Muscle of leg (tissue), 11 donors: ENCODE measurements around the gene MAPKAPK3. TPM values are rescaled to one million over a fixed set of nuclear protein-coding genes. Genes with fewer than 3 reads are reported as not detected.

Experiments used
- DNase-seq: peaks from one replicate; pipeline ENCODE4 v3.0.0; 2013
- H3K27ac ChIP-seq: one replicate; pipeline ENCODE4 v1.5.1; 2013; ENCODE audit warnings: mild to moderate bottlenecking, low read length, control low read depth
- H3K27me3 ChIP-seq: one replicate; pipeline ENCODE4 v1.6.1; 2013; ENCODE audit warnings: low read length; ENCODE audit not compliant: control insufficient read depth, insufficient read depth
- H3K36me3 ChIP-seq: one replicate; pipeline ENCODE4 v1.6.1; 2013; ENCODE audit warnings: low read length; ENCODE audit not compliant: control insufficient read depth, insufficient read depth
- H3K4me1 ChIP-seq: one replicate; pipeline ENCODE4 v1.6.1; 2013; ENCODE audit warnings: low read length; ENCODE audit not compliant: control insufficient read depth, insufficient read depth
- H3K4me3 ChIP-seq: one replicate; pipeline ENCODE4 v1.5.1; 2013; ENCODE audit warnings: low read length, control low read depth
- H3K9me3 ChIP-seq: replicated peaks from 2 replicates; pipeline ENCODE4 v1.6.1; 2013; ENCODE audit warnings: low read depth, low read length; ENCODE audit not compliant: control insufficient read depth
- WGBS: methylation state at CpG from one replicate; pipeline ENCODE4 v1.1.5; 2013; ENCODE audit warnings: missing lambda C conversion rate; ENCODE audit not compliant: insufficient coverage; 5-methylcytosine and 5-hydroxymethylcytosine counted together
- polyA plus RNA-seq, 8 donors: library from polyadenylated mRNA; unstranded; fragments of 120-200 nt; gene quantifications; one replicate each; pipeline versions ENCODE4 v1.2.1 to v1.2.3, GENCODE V29; 2013; ENCODE audit warnings: inconsistent platforms in 1 of 8, low replicate concordance in 1 of 8; ENCODE audit not compliant: insufficient read length in 8 of 8, insufficient read depth in 1 of 8
- total RNA-seq: library from RNA; stranded (reverse); fragments of 120-200 nt; gene quantifications from one replicate; pipeline ENCODE4 v1.2.4, GENCODE V29; 2013

The MAPKAPK3 gene
- total and polyA plus RNA-seq, 9 donors, result 14.2 to 32.6 (median 27.8) TPM

- H3K9me3 ChIP-seq, result no peaks in the 10 kb centered on the region
- peaks cover 21% of the 10 kb centered on the region for H3K4me1 ChIP-seq
- peaks cover 64% of the 10 kb centered on the region for H3K36me3 ChIP-seq
- H3K27ac ChIP-seq, result no peak overlapping the region
- no peak for DNase-seq
- no peaks in the 10 kb centered on the region for H3K27me3 ChIP-seq
- no peak overlapping the region for H3K4me3 ChIP-seq
- 89% methylated on average over 3 of the region's 8 CpGs for WGBS
These were observed 43.1 kb upstream of the MAPKAPK3 start for GRCh38 chr3:50573566-50574443.

- no CpG with 5 or more reads among the region's 1 CpG for WGBS
- Histone ChIP-seq H3K9me3 (no peaks in the 10 kb centered on the region), H3K4me1 (peaks cover 21% of the 10 kb centered on the region), H3K36me3 (peaks cover 70% of the 10 kb centered on the region), H3K4me3 (no peak overlapping the region), H3K27ac (no peak overlapping the region), H3K27me3 (no peaks in the 10 kb centered on the region)
- DNase-seq, result no peak
These were observed 42.5 kb upstream of the MAPKAPK3 start for GRCh38 chr3:50574444-50574831.

GRCh38 chr3:50575372-50575771, 41.6 kb upstream of the MAPKAPK3 start:
- no peaks in the 10 kb centered on the region for H3K9me3 ChIP-seq
- H3K27ac ChIP-seq, result no peak overlapping the region
- WGBS, result 91% methylated on average over 5 of the region's 6 CpGs
- no peak overlapping the region for H3K4me3 ChIP-seq
- H3K4me1 ChIP-seq, result peaks cover 16% of the 10 kb centered on the region
- peaks cover 78% of the 10 kb centered on the region for H3K36me3 ChIP-seq
- DNase-seq, result no peak
- no peaks in the 10 kb centered on the region for H3K27me3 ChIP-seq

- no peak for DNase-seq
- Histone ChIP-seq H3K27ac (no peak overlapping the region), H3K9me3 (no peaks in the 10 kb centered on the region), H3K27me3 (no peaks in the 10 kb centered on the region), H3K4me1 (peaks cover 3% of the 10 kb centered on the region), H3K36me3 (peaks cover 90% of the 10 kb centered on the region), H3K4me3 (no peak overlapping the region)
- no CpG with 5 or more reads among the region's 2 CpGs for WGBS
These were observed 39.6 kb upstream of the MAPKAPK3 start for GRCh38 chr3:50577348-50577747.

- no peaks in the 10 kb centered on the region for H3K9me3 ChIP-seq
- WGBS, result 67% methylated on average over 3 of the region's 9 CpGs
- no peak overlapping the region for H3K27ac ChIP-seq
- peaks cover 80% of the 10 kb centered on the region for H3K36me3 ChIP-seq
- no peak overlapping the region for H3K4me3 ChIP-seq
- no peaks in the 10 kb centered on the region for H3K4me1 ChIP-seq
- DNase-seq, result no peak
- H3K27me3 ChIP-seq, result no peaks in the 10 kb centered on the region
These were observed 36.1 kb upstream of the MAPKAPK3 start for GRCh38 chr3:50580683-50581458.

- Histone ChIP-seq H3K27ac (no peak overlapping the region), H3K4me1 (no peaks in the 10 kb centered on the region), H3K36me3 (peaks cover 76% of the 10 kb centered on the region), H3K9me3 (no peaks in the 10 kb centered on the region), H3K27me3 (no peaks in the 10 kb centered on the region), H3K4me3 (no peak overlapping the region)
- DNase-seq, result no peak
- WGBS, result 100% methylated on average over 2 of the region's 2 CpGs
These were observed 35.5 kb upstream of the MAPKAPK3 start for GRCh38 chr3:50581459-50581842.

- 80% methylated on average over 5 of the region's 9 CpGs for WGBS
- Histone ChIP-seq H3K4me1 (no peaks in the 10 kb centered on the region), H3K27me3 (no peaks in the 10 kb centered on the region), H3K27ac (no peak overlapping the region), H3K9me3 (no peaks in the 10 kb centered on the region), H3K36me3 (peaks cover 69% of the 10 kb centered on the region), H3K4me3 (no peak overlapping the region)
- DNase-seq, result no peak
These were observed 34.9 kb upstream of the MAPKAPK3 start for GRCh38 chr3:50582083-50582482.

GRCh38 chr3:50583897-50584296, 33.1 kb upstream of the MAPKAPK3 start:
- DNase-seq, result no peak
- Histone ChIP-seq H3K27ac (no peak overlapping the region), H3K9me3 (no peaks in the 10 kb centered on the region), H3K4me1 (peaks cover 5% of the 10 kb centered on the region), H3K4me3 (no peak overlapping the region), H3K36me3 (peaks cover 51% of the 10 kb centered on the region), H3K27me3 (no peaks in the 10 kb centered on the region)
- WGBS, result 77% methylated on average over 6 of the region's 6 CpGs

GRCh38 chr3:50584391-50584790, 32.6 kb upstream of the MAPKAPK3 start:
- Histone ChIP-seq H3K9me3 (no peaks in the 10 kb centered on the region), H3K36me3 (peaks cover 46% of the 10 kb centered on the region), H3K27me3 (no peaks in the 10 kb centered on the region), H3K27ac (no peak overlapping the region), H3K4me3 (no peak overlapping the region), H3K4me1 (peaks cover 5% of the 10 kb centered on the region)
- 29% methylated on average over 1 of the region's 2 CpGs for WGBS
- DNase-seq, result no peak
